ENCODE measurements around the gene TAB2. TPM values are rescaled to one million over a fixed set of nuclear protein-coding genes. Genes with fewer than 3 reads are reported as not detected.

Gene TAB2
- total RNA-seq, 1 donor from 2014 or later: 81.8 TPM

DNA sequence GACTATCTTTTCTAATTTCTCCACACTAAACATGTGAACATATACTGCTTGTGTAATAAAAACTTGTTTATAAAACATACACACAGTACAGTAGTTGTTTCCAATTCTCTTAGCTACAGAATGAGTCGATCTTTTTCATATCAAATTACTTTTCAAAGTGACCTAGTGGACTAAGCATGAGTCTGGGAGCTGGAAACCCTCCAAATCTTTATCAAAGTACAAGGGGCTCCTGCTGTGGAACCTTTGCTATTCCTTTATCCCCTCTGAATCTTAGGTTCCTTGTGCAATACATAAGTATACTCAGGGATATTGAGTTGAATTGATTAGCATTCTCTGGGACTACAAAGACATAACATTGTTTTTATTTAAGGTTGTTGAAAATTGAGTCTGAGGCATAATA, 48.7 kb upstream of the TAB2 start:
- H3K4me1 ChIP-seq (ENCODE audit: insufficient read depth, low read length): no peaks in the 10 kb centered on the region
- Mint-ChIP-seq H3K27ac (ENCODE audit: unreplicated experiment) (no peak overlapping the region), H3K4me1 (ENCODE audit: low read depth, unreplicated experiment) (peaks cover 12% of the 10 kb centered on the region), H3K4me3 (ENCODE audit: unreplicated experiment) (no peak overlapping the region), H3K9me3 (ENCODE audit: unreplicated experiment) (peaks cover 12% of the 10 kb centered on the region), H3K27me3 (ENCODE audit: low read depth, unreplicated experiment) (peaks cover 5% of the 10 kb centered on the region), H3K36me3 (ENCODE audit: low read depth, unreplicated experiment) (peaks cover 3% of the 10 kb centered on the region)
- no peak for FAIRE-seq
- TF ChIP-seq EZH2 (IDR thresholded peaks at IDR 0.05; ENCODE audit: insufficient read depth, low read length): no peak
- TF ChIP-seq, protein P1, sequence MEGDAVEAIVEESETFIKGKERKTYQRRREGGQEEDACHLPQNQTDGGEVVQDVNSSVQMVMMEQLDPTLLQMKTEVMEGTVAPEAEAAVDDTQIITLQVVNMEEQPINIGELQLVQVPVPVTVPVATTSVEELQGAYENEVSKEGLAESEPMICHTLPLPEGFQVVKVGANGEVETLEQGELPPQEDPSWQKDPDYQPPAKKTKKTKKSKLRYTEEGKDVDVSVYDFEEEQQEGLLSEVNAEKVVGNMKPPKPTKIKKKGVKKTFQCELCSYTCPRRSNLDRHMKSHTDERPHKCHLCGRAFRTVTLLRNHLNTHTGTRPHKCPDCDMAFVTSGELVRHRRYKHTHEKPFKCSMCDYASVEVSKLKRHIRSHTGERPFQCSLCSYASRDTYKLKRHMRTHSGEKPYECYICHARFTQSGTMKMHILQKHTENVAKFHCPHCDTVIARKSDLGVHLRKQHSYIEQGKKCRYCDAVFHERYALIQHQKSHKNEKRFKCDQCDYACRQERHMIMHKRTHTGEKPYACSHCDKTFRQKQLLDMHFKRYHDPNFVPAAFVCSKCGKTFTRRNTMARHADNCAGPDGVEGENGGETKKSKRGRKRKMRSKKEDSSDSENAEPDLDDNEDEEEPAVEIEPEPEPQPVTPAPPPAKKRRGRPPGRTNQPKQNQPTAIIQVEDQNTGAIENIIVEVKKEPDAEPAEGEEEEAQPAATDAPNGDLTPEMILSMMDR (IDR thresholded peaks at IDR 0.05; ENCODE audit: insufficient read depth, low read depth, low read length): no peak
- no peak overlapping the region for H3K27ac ChIP-seq (ENCODE audit: low read depth, low read length)
- no peaks in the 10 kb centered on the region for H3K36me3 ChIP-seq (ENCODE audit: insufficient read depth, low read length)
- H3K4me3 ChIP-seq (ENCODE audit: insufficient read depth, low read depth, low read length): no peak overlapping the region
- H3K9me3 ChIP-seq (ENCODE audit: insufficient read depth, low read depth, low read length): no peaks in the 10 kb centered on the region
- no peaks in the 10 kb centered on the region for H3K79me2 ChIP-seq (ENCODE audit: insufficient read depth, low read length)
- DNase-seq (ENCODE audit: low read depth): peak; percentile 16
- no peak overlapping the region for H2AFZ ChIP-seq (ENCODE audit: low read depth, low read length)
- H4K20me1 ChIP-seq (ENCODE audit: insufficient read depth, low read length): no peaks in the 10 kb centered on the region
- no peak overlapping the region for H3K9ac ChIP-seq (ENCODE audit: low read length)
- H3K4me2 ChIP-seq (ENCODE audit: low read length): no peak overlapping the region
- H3K27me3 ChIP-seq (ENCODE audit: insufficient read depth, low read length): peaks cover 4% of the 10 kb centered on the region

DNA sequence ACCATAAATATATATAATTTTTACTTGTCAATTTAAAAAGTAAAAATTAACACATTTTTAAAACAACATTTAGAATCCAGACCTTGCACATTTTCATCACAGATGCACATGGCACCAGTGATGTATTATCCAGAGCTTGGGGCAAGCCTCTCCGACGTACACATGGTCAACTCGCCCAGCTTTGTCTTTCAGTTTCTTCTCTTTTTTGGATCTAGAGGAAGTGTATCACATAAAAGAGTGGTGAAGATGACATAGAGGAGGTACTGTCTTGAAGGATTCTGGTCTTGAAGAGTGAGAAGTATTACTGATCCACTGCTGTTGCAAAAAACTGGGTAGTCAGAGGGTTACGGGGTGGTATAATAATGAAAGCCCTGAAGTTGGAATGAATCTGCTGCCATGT, 46.9 kb upstream of the TAB2 start:
- no peaks in the 10 kb centered on the region for H3K36me3 ChIP-seq (ENCODE audit: insufficient read depth, low read length)
- Mint-ChIP-seq H3K9me3 (ENCODE audit: unreplicated experiment) (peaks cover 12% of the 10 kb centered on the region), H3K36me3 (ENCODE audit: low read depth, unreplicated experiment) (peaks cover 3% of the 10 kb centered on the region), H3K4me1 (ENCODE audit: low read depth, unreplicated experiment) (peaks cover 13% of the 10 kb centered on the region), H3K27me3 (ENCODE audit: low read depth, unreplicated experiment) (peaks cover 3% of the 10 kb centered on the region), H3K4me3 (ENCODE audit: unreplicated experiment) (no peak overlapping the region), H3K27ac (ENCODE audit: unreplicated experiment) (no peak overlapping the region)
- H3K9me3 ChIP-seq (ENCODE audit: insufficient read depth, low read depth, low read length): no peaks in the 10 kb centered on the region
- H4K20me1 ChIP-seq (ENCODE audit: insufficient read depth, low read length): no peaks in the 10 kb centered on the region
- no peak overlapping the region for H3K27ac ChIP-seq (ENCODE audit: low read depth, low read length)
- no peaks in the 10 kb centered on the region for H3K4me1 ChIP-seq (ENCODE audit: insufficient read depth, low read length)
- H3K79me2 ChIP-seq (ENCODE audit: insufficient read depth, low read length): no peaks in the 10 kb centered on the region
- no peak overlapping the region for H2AFZ ChIP-seq (ENCODE audit: low read depth, low read length)
- FAIRE-seq (no peak), DNase-seq (ENCODE audit: low read depth) (no peak)
- H3K9ac ChIP-seq (ENCODE audit: low read length): no peak overlapping the region
- no peak overlapping the region for H3K4me2 ChIP-seq (ENCODE audit: low read length)
- no peak overlapping the region for H3K4me3 ChIP-seq (ENCODE audit: insufficient read depth, low read depth, low read length)
- TF ChIP-seq, protein P1 (IDR thresholded peaks at IDR 0.05; ENCODE audit: insufficient read depth, low read depth, low read length): no peak
- TF ChIP-seq EZH2 (IDR thresholded peaks at IDR 0.05; ENCODE audit: insufficient read depth, low read length): no peak
- H3K27me3 ChIP-seq (ENCODE audit: insufficient read depth, low read length): peaks cover 4% of the 10 kb centered on the region

DNA sequence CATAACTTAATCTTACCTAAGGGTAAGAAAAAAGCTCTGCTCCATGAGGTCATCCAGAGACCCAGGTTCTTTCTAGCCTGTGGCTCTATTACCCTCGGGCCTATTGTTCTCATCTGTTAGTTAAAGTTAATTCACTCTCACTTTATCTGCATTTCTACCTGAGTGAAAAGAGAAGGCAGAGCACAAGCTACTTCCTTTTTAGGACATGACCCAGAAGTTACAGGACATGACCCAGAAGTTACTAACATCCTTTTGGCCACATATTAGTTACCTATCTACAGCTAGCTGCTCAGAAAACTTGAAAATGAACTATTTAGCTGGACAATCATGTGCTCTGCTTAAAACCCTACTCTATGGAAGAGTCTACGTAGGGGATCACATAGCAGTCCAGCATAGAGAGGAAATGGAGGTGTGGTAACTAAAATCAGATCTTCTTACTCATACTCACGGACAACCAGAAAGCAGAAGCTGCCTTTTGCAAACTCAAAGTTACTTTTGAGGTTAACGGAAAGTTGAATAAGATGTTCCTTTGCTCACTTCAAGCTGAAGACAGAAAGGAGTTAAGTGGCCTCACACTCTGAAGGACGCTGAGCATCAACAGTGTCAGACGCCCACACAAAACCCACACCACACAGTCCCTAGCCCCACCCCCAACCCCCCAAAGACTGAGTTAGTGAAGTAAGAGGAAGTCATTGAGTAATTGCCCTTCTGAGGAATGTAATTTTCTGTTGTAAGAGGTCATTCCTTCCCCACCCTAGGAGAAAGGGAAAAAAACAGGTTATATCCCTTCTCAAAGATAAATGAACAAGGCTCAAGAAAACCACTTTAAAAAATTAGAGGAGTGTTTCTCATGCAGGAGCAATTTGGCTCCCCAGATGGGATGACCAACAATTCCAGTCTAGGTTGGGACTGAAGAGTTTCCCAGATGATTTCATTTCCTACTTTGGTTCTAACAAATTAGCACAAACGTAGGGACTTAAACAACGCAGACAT, 45.9 kb upstream of the TAB2 start:
- H3K79me2 ChIP-seq (ENCODE audit: insufficient read depth, low read length): no peaks in the 10 kb centered on the region
- peaks cover 1% of the 10 kb centered on the region for H3K27me3 Mint-ChIP-seq (ENCODE audit: low read depth, unreplicated experiment)
- no peaks in the 10 kb centered on the region for H3K9me3 ChIP-seq (ENCODE audit: insufficient read depth, low read depth, low read length)
- no peaks in the 10 kb centered on the region for H4K20me1 ChIP-seq (ENCODE audit: insufficient read depth, low read length)
- FAIRE-seq: no peak
- peak overlapping the region; percentile 83 for H3K27ac Mint-ChIP-seq (ENCODE audit: unreplicated experiment)
- TF ChIP-seq, protein P1 (IDR thresholded peaks at IDR 0.05; ENCODE audit: insufficient read depth, low read depth, low read length): no peak
- TF ChIP-seq EZH2 (IDR thresholded peaks at IDR 0.05; ENCODE audit: insufficient read depth, low read length): no peak
- H3K9me3 Mint-ChIP-seq (ENCODE audit: unreplicated experiment): peaks cover 12% of the 10 kb centered on the region
- no peak overlapping the region for H3K27ac ChIP-seq (ENCODE audit: low read depth, low read length)
- peak overlapping the region; percentile 21 for H3K4me2 ChIP-seq (ENCODE audit: low read length)
- no peak overlapping the region for H2AFZ ChIP-seq (ENCODE audit: low read depth, low read length)
- H3K36me3 Mint-ChIP-seq (ENCODE audit: low read depth, unreplicated experiment): peaks cover 3% of the 10 kb centered on the region
- H3K4me1 ChIP-seq (ENCODE audit: insufficient read depth, low read length): no peaks in the 10 kb centered on the region
- no peak overlapping the region for H3K9ac ChIP-seq (ENCODE audit: low read length)
- H3K36me3 ChIP-seq (ENCODE audit: insufficient read depth, low read length): no peaks in the 10 kb centered on the region
- peaks cover 14% of the 10 kb centered on the region for H3K4me1 Mint-ChIP-seq (ENCODE audit: low read depth, unreplicated experiment)
- H3K4me3 ChIP-seq (ENCODE audit: insufficient read depth, low read depth, low read length): no peak overlapping the region
- no peak overlapping the region for H3K4me3 Mint-ChIP-seq (ENCODE audit: unreplicated experiment)
- DNase-seq (ENCODE audit: low read depth): peak; percentile 60
- no peaks in the 10 kb centered on the region for H3K27me3 ChIP-seq (ENCODE audit: insufficient read depth, low read length)
